HFFc6 (cell line): ENCODE measurements around the gene SCG3. TPM values are rescaled to one million over a fixed set of nuclear protein-coding genes. Genes with fewer than 3 reads are reported as not detected.
A peak's percentile ranks its signal among the peaks of the same experiment; 100 is the strongest.

Source experiments
- DNase-seq: peaks from one replicate; pipeline ENCODE4 v3.0.0-alpha.2; 2018
- H3K27ac Mint-ChIP-seq: 2 replicates; pipeline ENCODE4 v1.8.0; 2020; ENCODE audit warnings: mild to moderate bottlenecking, mixed read lengths
- H3K27me3 Mint-ChIP-seq: 2 replicates; pipeline ENCODE4 v1.8.0; 2021; ENCODE audit warnings: mild to moderate bottlenecking, moderate library complexity, mixed read lengths; ENCODE audit not compliant: insufficient read depth
- H3K36me3 Mint-ChIP-seq: 2 replicates; pipeline ENCODE4 v1.8.0; 2021; ENCODE audit warnings: low read depth, mixed read lengths
- H3K4me1 Mint-ChIP-seq: 2 replicates; pipeline ENCODE4 v1.8.0; 2020; ENCODE audit warnings: low read depth, mixed read lengths
- H3K4me3 Mint-ChIP-seq: 2 replicates; pipeline ENCODE4 v1.8.0; 2020; ENCODE audit warnings: mild to moderate bottlenecking, moderate library complexity, mixed read lengths
- H3K9me3 Mint-ChIP-seq: 2 replicates; pipeline ENCODE4 v1.8.0; 2020; ENCODE audit warnings: mild to moderate bottlenecking, mixed read lengths
- CTCF ChIP-seq: fragments of 200-600 bp; sonication (generic); IDR thresholded peaks from 2 replicates; pipeline ENCODE4 v1.5.0; 2021; ENCODE audit warnings: antibody characterized with exemption, mild to moderate bottlenecking
- total RNA-seq, 6 experiments: library from RNA; stranded (reverse); fragmentation: NEBNext Ultra II Directional; extraction: Animal tissue kit (Norgen Biotek cat#: 25700); gene quantifications; 2 replicates in 1 of 6; 3 replicates in 5 of 6; pipeline ENCODE4 v1.2.3, GENCODE V29; 2021

The SCG3 gene
- total RNA-seq, 6 experiments from 2014 or later = not detected

GRCh38 chr15:51724673-51725072 is 43.4 kb downstream of the SCG3 start:
- no peaks in the 10 kb centered on the region for H3K9me3 Mint-ChIP-seq
- H3K4me3 Mint-ChIP-seq = no peak overlapping the region
- H3K27me3 Mint-ChIP-seq = no peaks in the 10 kb centered on the region
- TF ChIP-seq CTCF = no peak
- H3K36me3 Mint-ChIP-seq = peaks cover 12% of the 10 kb centered on the region
- H3K4me1 Mint-ChIP-seq = peaks cover 58% of the 10 kb centered on the region
- no peak overlapping the region; the same call in 1 of the 2 replicates for H3K27ac Mint-ChIP-seq
- DNase-seq = no peak

- H3K4me1 Mint-ChIP-seq = peaks cover 63% of the 10 kb centered on the region
- no peak for TF ChIP-seq CTCF
- peak overlapping the region; percentile 68 for H3K4me3 Mint-ChIP-seq
- no peaks in the 10 kb centered on the region for H3K9me3 Mint-ChIP-seq
- H3K27ac Mint-ChIP-seq = peak overlapping the region; percentile 90
- H3K27me3 Mint-ChIP-seq = no peaks in the 10 kb centered on the region
- DNase-seq = peak; percentile 91
- H3K36me3 Mint-ChIP-seq = peaks cover 1% of the 10 kb centered on the region
Measured at GRCh38 chr15:51726302-51727073, 45.2 kb downstream of the SCG3 start.

- Mint-ChIP-seq H3K27me3 (no peaks in the 10 kb centered on the region), H3K4me3 (peak overlapping the region; percentile 68), H3K4me1 (peaks cover 63% of the 10 kb centered on the region), H3K27ac (peak overlapping the region; percentile 90), H3K9me3 (no peaks in the 10 kb centered on the region), H3K36me3 (no peaks in the 10 kb centered on the region; the same call in none of the 2 replicates)
- DNase-seq = peak; percentile 69
- peak; percentile 65 for TF ChIP-seq CTCF
Measured at GRCh38 chr15:51727141-51727897, 46.0 kb downstream of the SCG3 start.

GRCh38 chr15:51731549-51732267 is 50.4 kb downstream of the SCG3 start:
- peaks cover 68% of the 10 kb centered on the region for H3K4me1 Mint-ChIP-seq
- no peaks in the 10 kb centered on the region; the same call in 1 of the 2 replicates for H3K36me3 Mint-ChIP-seq
- no peaks in the 10 kb centered on the region for H3K9me3 Mint-ChIP-seq
- H3K27ac Mint-ChIP-seq = peak overlapping the region; percentile 83
- H3K27me3 Mint-ChIP-seq = no peaks in the 10 kb centered on the region; the same call in 1 of the 2 replicates
- no peak for TF ChIP-seq CTCF
- DNase-seq = peak; percentile 22
- H3K4me3 Mint-ChIP-seq = peak overlapping the region; percentile 78

- Mint-ChIP-seq H3K36me3 (no peaks in the 10 kb centered on the region; the same call in 1 of the 2 replicates), H3K27me3 (no peaks in the 10 kb centered on the region; the same call in 1 of the 2 replicates), H3K4me1 (peaks cover 60% of the 10 kb centered on the region), H3K27ac (no peak overlapping the region; the same call in 1 of the 2 replicates), H3K4me3 (no peak overlapping the region), H3K9me3 (no peaks in the 10 kb centered on the region)
- no peak for DNase-seq
- TF ChIP-seq CTCF = no peak
Measured at GRCh38 chr15:51732646-51733045, 51.3 kb downstream of the SCG3 start.
